HEK293T (cell line): ENCODE results near the gene CCDC57.

Source experiments
- ARNT ChIP-seq: fragments of 450-650 bp; IDR thresholded peaks from 2 replicates; pipeline ENCODE4 v1.6.1; 2017; ENCODE audit warnings: mild to moderate bottlenecking
- CTBP1 ChIP-seq: fragments of 450-650 bp; IDR thresholded peaks from 2 replicates; pipeline ENCODE4 v1.6.1; 2016; ENCODE audit warnings: borderline replicate concordance
- FOXK2 ChIP-seq: fragments of 450-650 bp; IDR thresholded peaks from 2 replicates; pipeline ENCODE4 v1.6.1; 2016; ENCODE audit warnings: mild to moderate bottlenecking
- FOXM1 ChIP-seq: fragments of 450-650 bp; IDR thresholded peaks from 2 replicates; pipeline ENCODE4 v1.6.1; 2017; ENCODE audit warnings: mild to moderate bottlenecking, borderline replicate concordance
- HDGF ChIP-seq: fragments of 450-650 bp; IDR thresholded peaks from 2 replicates; pipeline ENCODE4 v1.6.1; 2017; ENCODE audit warnings: antibody characterized with exemption, borderline replicate concordance
- L3MBTL2 ChIP-seq: fragments of 450-650 bp; conservative IDR thresholded peaks from 2 replicates; pipeline ENCODE4 v1.6.1; 2016; ENCODE audit warnings: mild to moderate bottlenecking
- LEF1 ChIP-seq: fragments of 450-650 bp; IDR thresholded peaks from 2 replicates; pipeline ENCODE4 v1.6.1; 2017; ENCODE audit warnings: mild to moderate bottlenecking, borderline replicate concordance
- NFRKB ChIP-seq: fragments of 450-650 bp; IDR thresholded peaks from 2 replicates; pipeline ENCODE4 v1.6.1; 2016; ENCODE audit warnings: mild to moderate bottlenecking, moderate library complexity
- SUZ12 ChIP-seq: fragments of 450-650 bp; IDR thresholded peaks from 2 replicates; pipeline ENCODE4 v1.6.1; 2016; ENCODE audit warnings: mild to moderate bottlenecking
- TF ChIP-seq, protein P1 (sequence below): fragments of 450-650 bp; IDR thresholded peaks from 2 replicates; pipeline ENCODE4 v1.6.1; 2016

DNA sequence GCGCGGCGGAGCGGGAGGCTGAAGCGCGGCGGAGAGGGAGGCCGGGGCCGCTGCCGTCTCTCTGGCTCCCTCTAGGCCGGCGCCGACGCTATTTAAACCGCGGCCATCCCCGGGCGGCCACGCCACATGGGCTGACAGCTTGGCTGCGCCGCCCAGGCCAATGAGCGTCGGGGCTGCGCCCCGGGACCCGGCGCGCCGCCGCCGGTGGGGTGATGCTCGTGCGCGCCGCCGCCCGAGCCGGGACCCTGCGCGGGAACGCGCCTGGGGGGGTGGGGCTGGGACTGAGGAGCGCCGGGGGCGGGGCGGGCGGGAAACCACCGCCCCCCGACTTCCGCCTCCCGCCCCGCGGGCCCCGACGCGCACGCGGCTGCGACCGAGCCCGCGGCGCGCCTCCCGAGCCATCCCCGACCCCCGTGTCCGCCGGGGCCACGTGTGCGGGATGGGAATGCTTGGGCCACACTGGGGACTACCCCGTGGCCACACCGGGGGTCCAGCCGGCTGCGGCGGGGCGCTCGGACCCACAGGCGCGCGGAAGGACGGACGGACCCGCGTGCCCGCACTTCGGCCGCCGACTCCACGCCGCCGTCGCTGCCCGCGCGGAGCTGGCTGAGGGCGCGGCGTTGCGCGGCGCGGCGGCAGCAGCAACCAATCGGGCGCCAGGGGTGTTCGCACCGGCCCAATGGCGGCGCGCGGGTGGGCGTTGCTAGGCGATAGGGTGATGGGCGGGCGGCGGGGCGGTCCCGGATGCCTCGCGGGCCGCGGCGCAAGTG lies 114.3 kb downstream of the CCDC57 start, which contains the start of gene FASN:
- no peak for TF ChIP-seq FOXK2
- peak; percentile 93; the same call in 1 of the 2 replicates for TF ChIP-seq LEF1
- no peak for TF ChIP-seq SUZ12
- TF ChIP-seq ARNT: 0 out of 2 replicates have a peak, but pooled peaks have one; percentile 51
- TF ChIP-seq NFRKB: no peak
- TF ChIP-seq, protein P1, sequence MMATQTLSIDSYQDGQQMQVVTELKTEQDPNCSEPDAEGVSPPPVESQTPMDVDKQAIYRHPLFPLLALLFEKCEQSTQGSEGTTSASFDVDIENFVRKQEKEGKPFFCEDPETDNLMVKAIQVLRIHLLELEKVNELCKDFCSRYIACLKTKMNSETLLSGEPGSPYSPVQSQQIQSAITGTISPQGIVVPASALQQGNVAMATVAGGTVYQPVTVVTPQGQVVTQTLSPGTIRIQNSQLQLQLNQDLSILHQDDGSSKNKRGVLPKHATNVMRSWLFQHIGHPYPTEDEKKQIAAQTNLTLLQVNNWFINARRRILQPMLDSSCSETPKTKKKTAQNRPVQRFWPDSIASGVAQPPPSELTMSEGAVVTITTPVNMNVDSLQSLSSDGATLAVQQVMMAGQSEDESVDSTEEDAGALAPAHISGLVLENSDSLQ: peak; percentile 93
- peak; percentile 63; the same call in 1 of the 2 replicates for TF ChIP-seq FOXM1
- TF ChIP-seq CTBP1: no peak
- no peak for TF ChIP-seq HDGF
- no peak for TF ChIP-seq L3MBTL2
